GM19035 (cell line): Measurements from ENCODE around the gene KRTAP12-4.
"Not testable (repeated sequence)": the region's sequence is repeated elsewhere in the genome, so short reads cannot be mapped to it uniquely, and the experiment has no call there.

Experiments used
- ATAC-seq: cut with Tn5 transposase; IDR thresholded peaks from one replicate; pipeline ENCODE4 v1.9.1; 2021; ENCODE audit not compliant: unreplicated experiment

Gene KRTAP12-4

DNA sequence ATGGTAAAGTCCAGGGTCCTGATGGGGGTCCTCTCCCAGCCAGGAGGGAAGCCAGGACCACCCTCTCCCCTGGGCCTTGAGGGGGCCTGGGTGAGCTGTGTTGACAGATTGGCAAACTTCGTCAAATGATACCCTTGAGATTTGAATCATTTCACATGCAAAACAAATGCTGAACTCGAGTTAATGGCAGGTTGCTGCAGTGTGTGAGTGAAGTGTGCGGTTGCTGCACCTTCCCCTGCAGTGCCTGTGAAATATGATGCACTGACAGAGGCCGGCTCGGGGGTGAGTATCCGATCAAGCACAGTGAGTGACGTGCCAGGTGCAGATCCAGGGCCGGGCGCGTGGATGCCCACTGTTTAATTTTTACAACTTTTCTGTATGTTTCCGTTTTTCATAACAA, 33.2 kb upstream of the KRTAP12-4 start:
- ATAC-seq, result no peak

DNA sequence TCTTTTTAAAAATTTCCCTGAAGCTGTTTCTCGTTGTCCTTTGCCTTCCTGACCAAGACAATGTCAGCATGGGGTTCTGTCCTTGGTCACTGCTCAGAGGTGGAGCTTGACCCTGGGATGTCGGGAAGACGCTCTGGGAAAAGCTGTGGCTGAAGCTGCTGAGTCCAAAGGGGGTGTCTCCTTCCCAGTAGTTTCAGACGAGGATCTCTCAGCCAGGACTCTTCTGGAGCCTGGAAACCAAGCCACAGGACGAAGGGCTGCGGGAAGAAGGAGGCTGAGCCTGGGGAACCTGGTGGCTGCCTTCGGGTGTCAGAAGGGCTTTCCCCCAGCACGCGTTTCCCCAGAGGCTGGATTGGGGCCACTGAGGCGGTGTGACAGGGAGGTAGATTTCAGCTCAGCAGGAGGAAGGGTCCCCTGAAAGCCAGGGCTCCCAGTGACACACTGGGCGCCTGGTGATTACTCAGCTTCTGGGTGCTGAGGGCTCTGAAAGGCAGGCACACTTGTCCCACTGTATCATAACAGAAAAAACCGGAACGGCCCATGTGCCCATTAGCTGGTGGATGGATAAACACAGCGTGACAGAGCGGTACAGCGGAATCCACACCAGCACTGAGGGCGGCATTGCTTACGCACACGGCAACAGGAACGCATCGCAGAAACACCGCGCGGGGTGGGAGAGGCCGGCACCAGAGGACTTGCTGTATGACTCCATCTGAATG, 32.5 kb upstream of the KRTAP12-4 start:
- no peak for ATAC-seq

DNA sequence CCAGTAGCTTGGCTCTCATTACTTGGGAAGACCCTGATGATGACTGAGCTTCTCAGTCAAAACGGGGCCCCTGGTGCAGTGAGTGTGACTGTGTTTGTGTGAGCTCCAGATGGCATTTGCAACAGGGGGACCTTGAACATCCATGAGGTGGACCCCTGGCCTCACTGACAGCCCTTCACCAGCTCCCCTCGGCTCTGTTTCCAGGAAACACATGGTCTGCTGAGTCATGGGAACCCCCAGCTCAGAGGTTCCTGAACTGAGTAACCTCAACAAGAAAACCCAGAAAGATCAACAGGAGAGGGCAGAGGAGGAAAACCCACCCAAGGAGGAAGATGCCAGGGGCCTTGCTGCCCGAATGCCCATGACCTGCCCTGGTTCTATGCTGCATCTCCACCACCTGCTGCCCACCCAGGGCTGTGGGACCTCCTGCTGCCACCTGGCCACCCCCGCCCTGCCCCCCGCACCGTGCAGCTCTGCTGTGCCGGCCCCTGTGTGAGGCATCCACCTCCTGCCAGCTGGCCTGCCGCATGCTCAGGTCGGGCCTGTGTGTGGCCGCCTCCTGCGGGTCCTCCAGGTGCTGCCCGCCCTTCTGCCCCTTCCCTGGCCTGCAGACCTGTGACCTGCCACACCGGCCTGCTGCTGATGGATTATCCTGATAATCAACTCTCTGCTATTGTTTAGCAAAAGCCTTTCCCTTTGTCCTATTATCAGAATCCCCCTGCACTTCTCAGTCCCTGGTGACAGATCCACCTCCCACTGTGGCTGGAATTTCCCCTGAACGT, 31.7 kb upstream of the KRTAP12-4 start:
- ATAC-seq, result no peak

GRCh38 chr21:44685050-44685449, 30.6 kb upstream of the KRTAP12-4 start:
- not testable (repeated sequence) for ATAC-seq

GRCh38 chr21:44684483-44684882, 30.0 kb upstream of the KRTAP12-4 start:
- ATAC-seq, result no peak

DNA sequence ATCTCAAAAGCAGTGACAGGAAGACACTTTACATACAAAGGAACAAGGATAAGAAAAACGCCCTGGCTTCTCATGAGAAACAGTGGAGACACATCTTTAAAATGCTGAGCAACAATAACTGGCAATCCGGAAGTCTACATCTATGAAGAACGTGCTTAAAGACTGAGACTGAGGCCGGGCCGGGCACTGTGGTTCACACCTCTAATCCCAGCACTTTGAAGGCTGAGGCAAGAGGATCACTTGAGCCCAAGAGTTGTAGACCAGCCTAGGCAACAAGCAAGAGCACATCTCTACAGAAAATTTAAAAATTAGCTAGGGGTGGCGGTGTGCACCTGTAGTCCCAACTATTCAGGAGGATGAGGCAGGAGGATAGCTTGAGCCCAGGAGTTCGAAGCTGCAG, 29.6 kb upstream of the KRTAP12-4 start:
- ATAC-seq, result no peak

- ATAC-seq, result no peak
Measured at GRCh38 chr21:44682580-44683151, 28.2 kb upstream of the KRTAP12-4 start.

DNA sequence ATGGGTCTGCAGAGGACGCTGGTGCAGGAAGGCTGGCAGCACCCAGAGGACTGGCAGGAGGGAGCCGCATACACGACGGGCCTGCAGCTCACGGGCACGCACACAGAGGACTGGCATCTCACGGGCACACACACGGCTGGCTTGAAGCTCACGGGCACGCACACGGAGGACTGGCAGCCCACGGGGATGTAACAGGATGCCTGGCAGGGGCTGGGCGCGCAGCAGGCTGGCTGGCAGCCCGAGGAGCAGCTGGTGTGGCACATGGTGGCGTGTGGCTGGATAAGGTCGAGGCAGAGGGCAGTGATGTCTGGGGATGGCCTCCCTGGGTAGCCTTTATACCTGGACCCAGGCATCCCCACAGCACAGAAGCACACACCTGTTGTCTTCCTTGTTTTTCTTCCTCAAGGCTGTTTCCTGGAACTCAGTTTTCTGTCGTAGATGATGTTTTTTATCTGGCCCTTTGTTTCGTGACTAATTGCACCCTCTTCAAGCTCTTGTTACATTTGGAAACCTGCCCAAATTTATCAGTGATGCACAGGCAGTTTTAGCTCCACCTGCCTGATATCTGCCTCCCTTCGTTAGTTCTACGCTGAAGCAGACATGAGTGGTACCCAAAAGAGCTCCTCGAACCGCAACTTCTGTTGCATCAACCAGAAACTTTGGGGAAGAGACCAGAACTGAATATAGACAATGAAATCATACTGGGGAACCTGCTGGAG, 27.6 kb upstream of the KRTAP12-4 start, which contains the start of gene KRTAP12-1:
Gene KRTAP12-1, minus strand, starts transcription at position 303 of the 719 bp plus-strand sequence. Its CDS starts 40 bp downstream, at position 263.
- ATAC-seq, result no peak

DNA sequence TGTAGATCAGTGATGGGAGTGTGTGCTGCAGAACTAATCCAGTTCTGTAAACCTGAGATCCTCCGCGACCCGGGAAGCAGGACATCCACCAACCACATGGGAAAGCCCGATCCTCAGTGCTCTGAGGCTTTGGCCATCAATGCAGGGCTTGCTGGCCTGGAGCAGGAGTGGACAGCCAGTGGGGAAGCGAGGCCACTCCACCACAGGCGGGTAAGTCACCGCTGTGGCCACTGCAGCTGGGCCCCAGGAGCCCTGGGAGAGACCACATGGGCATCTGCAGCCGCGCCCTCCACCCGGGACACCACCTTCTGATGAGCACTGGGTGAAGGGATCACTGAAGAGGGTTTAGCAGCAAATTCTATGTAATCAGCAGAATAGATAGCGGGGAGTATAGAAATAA, 26.7 kb upstream of the KRTAP12-4 start:
- ATAC-seq, result no peak

- ATAC-seq, result no peak
Measured at GRCh38 chr21:44677881-44678280, 23.4 kb upstream of the KRTAP12-4 start.

DNA sequence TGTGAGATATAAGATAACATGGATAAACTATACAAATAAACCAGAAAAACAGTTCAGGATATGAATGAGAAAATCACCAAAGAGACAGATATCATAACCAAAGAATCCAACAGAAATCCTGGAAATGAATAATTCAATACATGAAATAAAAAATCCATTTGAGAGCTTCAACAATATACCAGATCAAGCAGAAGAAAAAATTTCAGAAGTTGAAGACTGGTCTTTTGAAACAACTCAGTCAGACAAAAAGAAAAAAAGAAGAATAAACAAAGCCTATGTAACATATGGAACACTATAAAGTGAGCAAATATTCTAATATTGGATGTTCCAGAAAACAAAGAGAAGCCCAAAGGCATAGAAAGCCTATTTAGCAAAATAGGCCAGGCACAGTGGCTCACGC, 17.5 kb upstream of the KRTAP12-4 start:
- ATAC-seq, result no peak

GRCh38 chr21:44670642-44671432, 16.4 kb upstream of the KRTAP12-4 start:
- ATAC-seq, result no peak

DNA sequence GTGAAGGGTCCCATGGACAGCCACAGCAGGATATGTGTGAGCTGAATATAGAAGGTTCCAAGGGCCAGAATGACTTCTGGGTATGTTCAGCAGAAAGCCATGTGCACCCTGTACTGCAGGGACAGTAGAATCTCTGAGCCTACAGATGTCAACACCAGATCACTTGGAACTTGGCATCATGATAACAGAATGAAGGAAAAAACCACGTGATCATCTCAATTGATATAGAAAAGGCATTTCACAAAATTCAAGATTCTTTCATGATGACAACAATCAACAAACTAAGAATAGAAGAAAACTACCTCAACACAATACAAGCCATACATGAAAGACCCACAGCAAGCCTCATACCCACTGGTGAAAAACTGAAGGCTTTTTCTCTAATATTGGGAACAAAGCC, 13.2 kb upstream of the KRTAP12-4 start:
- no peak for ATAC-seq

DNA sequence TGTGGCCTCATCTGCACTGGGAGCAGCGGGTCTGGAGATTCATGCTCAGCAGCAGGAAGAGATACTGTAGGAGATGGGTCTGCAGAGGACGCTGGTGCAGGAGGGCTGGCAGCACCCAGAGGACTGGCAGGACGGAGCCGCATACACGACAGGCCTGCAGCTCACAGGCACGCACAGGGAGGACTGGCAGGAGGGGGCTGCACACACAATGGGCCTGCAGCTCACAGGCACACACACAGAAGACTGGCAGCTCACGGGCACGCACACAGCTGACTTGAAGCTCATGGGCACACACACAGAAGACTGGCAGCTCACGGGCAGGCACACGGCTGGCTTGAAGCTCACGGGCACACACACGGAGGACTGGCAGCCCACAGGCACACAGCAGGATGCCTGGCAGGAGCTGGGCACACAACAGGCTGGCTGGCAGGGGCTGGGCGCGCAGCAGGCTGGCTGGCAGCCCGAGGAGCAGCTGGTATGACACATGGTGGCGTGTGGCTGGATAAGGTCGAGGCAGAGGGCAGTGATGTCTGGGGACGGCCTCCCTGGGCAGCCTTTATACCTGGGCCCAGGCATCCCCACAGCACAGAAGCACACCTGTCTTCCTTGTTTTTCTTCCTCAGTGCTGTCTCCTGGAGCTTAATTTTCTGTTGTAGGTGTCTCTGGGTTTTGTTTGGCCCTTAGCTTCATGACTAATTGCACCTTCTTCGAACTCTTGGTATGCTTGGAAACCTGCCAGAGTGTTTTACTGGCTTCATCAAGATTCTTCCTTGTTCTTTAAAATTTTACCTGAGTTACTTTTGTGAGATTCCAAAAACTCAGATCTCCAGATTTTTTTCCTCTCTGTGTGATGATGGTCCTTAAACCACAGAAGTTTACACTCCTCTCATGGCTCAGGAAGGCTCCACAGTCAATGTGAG, 12.2 kb upstream of the KRTAP12-4 start, which contains the start of gene KRTAP12-2:
Gene KRTAP12-2, minus strand, starts transcription at position 527 of the 920 bp plus-strand sequence. Its CDS starts 41 bp downstream, at position 486.
- ATAC-seq, result no peak

DNA sequence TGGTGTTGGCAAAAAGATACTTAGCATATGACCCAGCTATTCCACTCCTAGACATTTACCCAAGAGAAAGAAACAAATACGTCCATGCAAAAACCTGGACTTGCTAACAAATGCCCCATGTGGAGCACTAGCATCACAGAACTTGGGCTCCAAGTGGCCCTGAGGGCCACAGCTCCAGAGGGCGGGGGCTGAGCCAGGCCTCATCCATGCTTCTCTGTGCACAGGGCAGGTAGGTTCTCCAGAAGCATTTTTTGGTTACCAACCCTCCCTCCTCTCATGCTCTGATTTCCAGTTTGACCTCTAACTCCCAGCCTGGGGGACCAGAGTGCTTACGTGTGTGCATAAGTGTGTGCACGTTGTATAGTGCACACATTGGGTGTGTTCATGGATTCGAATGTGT, 10.2 kb upstream of the KRTAP12-4 start:
- ATAC-seq, result no peak

GRCh38 chr21:44661567-44661966, 7.1 kb upstream of the KRTAP12-4 start:
- ATAC-seq, result not testable (repeated sequence)

GRCh38 chr21:44658913-44659595, 4.6 kb upstream of the KRTAP12-4 start:
- ATAC-seq, result no peak

- no peak for ATAC-seq
Measured at GRCh38 chr21:44658541-44658910, 4.1 kb upstream of the KRTAP12-4 start.
